Heart left ventricle (tissue), 16 donors: ENCODE results near the gene SPTB. TPM values are rescaled to one million over a fixed set of nuclear protein-coding genes. Genes with fewer than 3 reads are reported as not detected.
A peak's percentile ranks its signal among the peaks of the same experiment; 100 is the strongest.

Experiments
- ATAC-seq, 4 donors: fragments of 200-7000 bp; cut with Tn5 transposase; one replicate each; pipeline ENCODE4 v1.9.1; 2020 to 2022; ENCODE audit warnings: moderate library complexity in 4 of 4, mild to moderate bottlenecking in 3 of 4, moderate number of reproducible peaks in 1 of 4
- DNase-seq, 5 donors: peaks; one replicate each; pipeline ENCODE4 v3.0.0-alpha.2; 2020
- H3K27ac ChIP-seq, 12 donors: fragments of 200-600 bp; sonication (generic) in 4 of 12; one replicate each; pipeline versions ENCODE4 v1.5.0 to v1.8.0; 2016 to 2022; ENCODE audit warnings: mild to moderate bottlenecking in 2 of 12
- H3K27me3 ChIP-seq, 9 donors: fragments of 200-600 bp; sonication (generic) in 2 of 9; one replicate each; pipeline versions ENCODE4 v1.5.1 to v1.8.0; 2016 to 2022; ENCODE audit warnings: mild to moderate bottlenecking in 3 of 9
- H3K36me3 ChIP-seq, 9 donors: fragments of 200-600 bp; sonication (generic) in 2 of 9; one replicate each; pipeline versions ENCODE4 v1.5.0 to v1.8.0; 2018 to 2022; ENCODE audit warnings: mild to moderate bottlenecking in 2 of 9
- H3K4me1 ChIP-seq, 12 donors: fragments of 200-600 bp; sonication (generic) in 4 of 12; one replicate each; pipeline versions ENCODE4 v1.5.0 to v1.8.0; 2016 to 2022; ENCODE audit warnings: mild to moderate bottlenecking in 3 of 12
- H3K4me3 ChIP-seq, 12 donors: fragments of 200-600 bp; sonication (generic) in 4 of 12; one replicate each; pipeline versions ENCODE4 v1.5.0 to v1.8.0; 2017 to 2022; ENCODE audit warnings: mild to moderate bottlenecking in 9 of 12, moderate library complexity in 4 of 12
- H3K9me3 ChIP-seq, 12 donors: fragments of 200-600 bp; sonication (generic) in 4 of 12; one replicate each; pipeline versions ENCODE4 v1.5.0 to v1.8.0; 2016 to 2022; ENCODE audit warnings: mild to moderate bottlenecking in 1 of 12
- CTCF ChIP-seq, 12 donors: fragments of 200-600 bp; sonication (generic) in 4 of 12; IDR thresholded peaks; one replicate each; pipeline versions ENCODE4 v1.5.0 to v1.8.0; 2018 to 2022; ENCODE audit warnings: antibody characterized with exemption in 12 of 12, mild to moderate bottlenecking in 5 of 12
- POLR2A ChIP-seq, 2 donors: fragments of 450-650 bp; IDR thresholded peaks; one replicate each; pipeline ENCODE4 v1.6.1; 2017; ENCODE audit warnings: antibody characterized with exemption in 2 of 2, mild to moderate bottlenecking in 2 of 2, moderate library complexity in 2 of 2
- WGBS, 4 donors: extraction: QIAGEN DNeasy Blood & Tissue Kit in 2 of 4; methylation state at CpG; one replicate each; pipeline versions ENCODE4 v1.1.5 to v1.1.7; 2013 to 2018; 5-methylcytosine and 5-hydroxymethylcytosine counted together
- intact Hi-C, 10 donors: fragments of 100-400 bp; cut with DNase I; formaldehyde crosslinking; loops; one replicate each; pipeline versions ENCODE4 v1.11.1 to v1.14.2; 2022
- polyA plus RNA-seq, 2 donors: library from polyadenylated mRNA; stranded (reverse); fragments of 200-250 nt; gene quantifications; one replicate each; pipeline ENCODE4 v1.2.3, GENCODE V29; 2013
- total RNA-seq, 9 donors: library from RNA; depleted of rRNA in 2 of 9; stranded (reverse); fragments of >200 nt in 2 of 9; fragmentation: NEBNext Ultra II Directional in 3 of 9; extraction: Animal tissue kit (Norgen Biotek cat#: 25700) in 3 of 9; gene quantifications; one replicate each; pipeline versions ENCODE4 v1.1.0 to v1.2.4, GENCODE V29; 2016 to 2023
- donor health status: ischemic (EF 13 %, LVEDD 7.1; RV severe dilation, severe dysfunction).
- donor health status: healthy with polysubstance abuse.
- donor health status: DM: no; HTN: yes; CAD: no.
- donor health status: DM: no; HTN: no; CAD: no.
- donor health status: ischemic (EF 25% LVEDD 6.9; RV normal size, moderate dysfunction).
- donor health status: ischemic (EF 25% LVEDD 5.7; RV mildly dilated, moderate dysfunction).
- donor health status: healthy.
- donor health status: DM: yes; HTN: yes; CAD: no.
- donor health status: ischemic (EF 35%, LVEDD 5.7; RV mildly dilated, moderate dysfunction).
- donor health status: nonischemic (EF 11% LVEDD 7.7; RV severe dilation, severe dysfunction).
- donor health status: DM: yes; HTN: yes; CAD: no.
- donor health status: PGD.
- donor health status: ischemic (EF 29% LVEDD 5.4; RV normal size, mild dysfunction).
- donor health status: nonischemic (EF 23%, LVEDD 6.1; RV moderate dilation, normal function).

The SPTB gene
- total and polyA plus RNA-seq, 11 donors: 60.3 to 195 (median 92.6) TPM

DNA sequence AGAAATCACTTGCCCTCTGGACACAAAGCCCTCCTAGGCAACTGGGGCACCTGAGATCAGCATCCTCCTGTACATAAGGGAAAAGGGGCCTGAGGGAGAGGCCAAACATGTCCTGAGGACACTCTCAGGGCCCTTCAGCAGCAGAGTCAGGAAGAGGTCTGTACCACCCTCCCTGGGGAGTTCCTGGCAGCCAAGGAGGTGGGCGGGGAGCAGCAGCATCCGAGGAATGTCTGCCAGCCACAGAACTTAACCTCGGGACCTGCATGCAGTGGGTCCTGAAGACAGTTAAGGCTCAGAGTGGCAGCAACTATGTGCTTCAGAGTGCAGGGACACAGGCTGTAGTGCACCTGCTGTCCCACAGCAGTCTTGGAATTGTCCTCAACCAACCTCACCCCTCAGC, 62.1 kb downstream of the SPTB start:
- no peaks in the 10 kb centered on the region for H3K9me3 ChIP-seq
- no peak overlapping the region for H3K27ac ChIP-seq
- H3K4me1 ChIP-seq: peaks cover 0 to 22% (median under 1%) of the 10 kb centered on the region in 12 donors
- no peaks in the 10 kb centered on the region for H3K27me3 ChIP-seq
- ATAC-seq: no peak
- DNase-seq: no peak
- no peaks in the 10 kb centered on the region for H3K36me3 ChIP-seq
- intact Hi-C loops: loop anchor here in 1 of 10 donors (5.0 kb wide), 1 partner anchor 65 kb away; no protein-coding TSS in a partner anchor
- no peak for TF ChIP-seq CTCF (IDR thresholded peaks at IDR 0.05)
- TF ChIP-seq POLR2A (IDR thresholded peaks at IDR 0.05): no peak
- no peak overlapping the region for H3K4me3 ChIP-seq
- WGBS, 4 donors: 39 to 65% (median 44%) methylated on average over 3 of the region's 3 CpGs

DNA sequence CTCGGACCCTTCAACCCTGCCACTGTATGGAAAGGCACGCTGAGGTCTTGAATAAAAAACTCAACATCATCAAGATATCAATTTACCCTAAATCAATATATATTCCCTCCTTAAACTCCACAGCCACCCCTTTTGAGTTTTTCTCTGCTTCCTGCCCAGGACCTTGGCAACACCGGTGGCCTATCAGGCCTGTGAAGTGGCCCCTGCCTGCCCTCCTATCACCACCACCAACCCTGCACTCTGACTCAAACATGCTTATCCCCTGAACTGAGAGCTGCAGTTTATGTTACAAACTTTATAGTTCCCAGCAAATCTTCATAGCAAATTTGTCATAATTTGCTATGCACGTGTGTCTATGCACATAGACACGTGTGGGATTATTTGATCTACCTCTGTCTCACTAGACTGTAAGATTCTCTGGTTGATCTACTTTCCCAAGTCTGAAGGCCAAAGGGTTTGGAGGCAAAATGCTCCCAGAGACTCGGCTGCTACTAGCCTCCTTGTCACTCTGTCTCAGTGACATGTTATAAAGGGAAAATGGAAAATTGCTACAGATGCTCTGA, 63.4 kb downstream of the SPTB start:
- Histone ChIP-seq H3K9me3 (no peaks in the 10 kb centered on the region), H3K27me3 (no peaks in the 10 kb centered on the region), H3K36me3 (no peaks in the 10 kb centered on the region), H3K4me3 (no peak overlapping the region), H3K27ac (peak overlapping the region in 3 of 12 donors; percentile 4 to 34 (median 9)), H3K4me1 (peaks cover 0 to 25% (median 2%) of the 10 kb centered on the region in 12 donors)
- DNase-seq (no peak), ATAC-seq (peak; percentile 53 to 72 (median 64))
- TF ChIP-seq CTCF (IDR thresholded peaks at IDR 0.05): no peak
- intact Hi-C loops: loop anchor here in 1 of 10 donors (5.0 kb wide), 1 partner anchor 66 kb away; no protein-coding TSS in a partner anchor
- WGBS, 4 donors: 62 to 74% (median 68%) methylated on average over 6 of the region's 6 CpGs

DNA sequence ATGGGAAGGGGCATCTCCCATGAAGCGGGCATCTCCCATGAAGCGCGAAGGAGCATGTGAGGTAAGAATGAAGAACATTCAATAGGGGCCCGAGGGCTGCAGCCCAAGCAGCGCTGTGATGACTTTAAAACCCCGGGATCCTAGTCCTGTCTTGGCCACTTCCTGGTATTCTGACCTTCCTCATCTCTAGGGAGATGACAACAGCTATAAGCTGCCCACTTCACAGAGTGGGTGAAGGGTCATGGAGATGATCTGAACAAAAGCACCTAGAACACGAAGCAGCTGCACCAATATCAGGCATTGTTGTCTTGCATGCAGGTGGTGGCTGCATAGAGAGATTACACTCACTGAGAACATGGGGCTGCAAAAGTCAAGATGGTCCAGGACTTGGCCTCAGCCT, 64.5 kb downstream of the SPTB start:
- TF ChIP-seq POLR2A (IDR thresholded peaks at IDR 0.05) (no peak), CTCF (IDR thresholded peaks at IDR 0.05) (no peak)

GRCh38 chr14:64812412-64812811, 67.3 kb downstream of the SPTB start:
- intact Hi-C loops: no loop called here
- Histone ChIP-seq H3K9me3 (no peaks in the 10 kb centered on the region), H3K27ac (no peak overlapping the region), H3K4me3 (no peak overlapping the region), H3K4me1 (peaks cover 0 to 34% (median 5%) of the 10 kb centered on the region in 12 donors), H3K36me3 (peaks cover 0 to 3% (median 0%) of the 10 kb centered on the region in 9 donors), H3K27me3 (no peaks in the 10 kb centered on the region)
- TF ChIP-seq CTCF (IDR thresholded peaks at IDR 0.05) (no peak), POLR2A (IDR thresholded peaks at IDR 0.05) (no peak)
- DNase-seq (no peak), ATAC-seq (peak in 1 of 4 donors; percentile 21)
- whole genome bisulfite sequencing, 4 donors: 35 to 43% (median 42%) methylated on average over 8 of the region's 8 CpGs

More for the DNA sequence above, 64.5 kb downstream of the SPTB start:
- Histone ChIP-seq H3K27me3 (no peaks in the 10 kb centered on the region), H3K4me3 (no peak overlapping the region), H3K36me3 (no peaks in the 10 kb centered on the region), H3K9me3 (no peaks in the 10 kb centered on the region), H3K4me1 (peaks cover 0 to 25% (median 2%) of the 10 kb centered on the region in 12 donors), H3K27ac (peak overlapping the region in 1 of 12 donors; percentile 4)
- intact Hi-C loops: loop anchor here in 1 of 10 donors (5.0 kb wide), 1 partner anchor 67 kb away; no protein-coding TSS in a partner anchor
- DNase-seq: no peak
- ATAC-seq: peak in 2 of 4 donors; percentile 15 to 52
- 70 to 77% (median 73%) methylated on average over 7 of the region's 7 CpGs for WGBS, 4 donors
